Adipose tissue (tissue), 3 donors: Measurements from ENCODE around the gene DLAT. TPM values are rescaled to one million over a fixed set of nuclear protein-coding genes. Genes with fewer than 3 reads are reported as not detected.
"Not testable (repeated sequence)": the region's sequence is repeated elsewhere in the genome, so short reads cannot be mapped to it uniquely, and the experiment has no call there.

Source experiments
- H3K27ac ChIP-seq: one replicate; pipeline ENCODE4 v1.5.1; 2013; ENCODE audit warnings: low read depth, low read length
- WGBS, 3 donors: extraction: QIAGEN DNeasy Blood & Tissue Kit; methylation state at CpG; one replicate each; pipeline ENCODE4 v1.1.7; 2013; 5-methylcytosine and 5-hydroxymethylcytosine counted together
- polyA plus RNA-seq, 3 donors: library from polyadenylated mRNA; stranded (reverse); fragments of 200-250 nt; gene quantifications; one replicate each; pipeline ENCODE4 v1.2.3, GENCODE V29; 2013
- donor health status: healthy with polysubstance abuse.
- donor health status: Bipolar disorder and iron deficiency.
- donor health status: healthy.

The DLAT gene
- polyA plus RNA-seq = 10 to 100 TPM; 12.4 to 67.8 (median 29.4) TPM

- H3K27ac ChIP-seq = no peak within 1 kb of the TSS
- 0% methylated on average over 70 to 71 of the region's 71 CpGs for WGBS, 3 donors
These were observed at the start of gene DLAT for GRCh38 chr11:112024773-112025678. Gene DLAT, plus strand, starts transcription at chr11:112025408. Its CDS starts 65 bp downstream, at chr11:112025473.

DNA sequence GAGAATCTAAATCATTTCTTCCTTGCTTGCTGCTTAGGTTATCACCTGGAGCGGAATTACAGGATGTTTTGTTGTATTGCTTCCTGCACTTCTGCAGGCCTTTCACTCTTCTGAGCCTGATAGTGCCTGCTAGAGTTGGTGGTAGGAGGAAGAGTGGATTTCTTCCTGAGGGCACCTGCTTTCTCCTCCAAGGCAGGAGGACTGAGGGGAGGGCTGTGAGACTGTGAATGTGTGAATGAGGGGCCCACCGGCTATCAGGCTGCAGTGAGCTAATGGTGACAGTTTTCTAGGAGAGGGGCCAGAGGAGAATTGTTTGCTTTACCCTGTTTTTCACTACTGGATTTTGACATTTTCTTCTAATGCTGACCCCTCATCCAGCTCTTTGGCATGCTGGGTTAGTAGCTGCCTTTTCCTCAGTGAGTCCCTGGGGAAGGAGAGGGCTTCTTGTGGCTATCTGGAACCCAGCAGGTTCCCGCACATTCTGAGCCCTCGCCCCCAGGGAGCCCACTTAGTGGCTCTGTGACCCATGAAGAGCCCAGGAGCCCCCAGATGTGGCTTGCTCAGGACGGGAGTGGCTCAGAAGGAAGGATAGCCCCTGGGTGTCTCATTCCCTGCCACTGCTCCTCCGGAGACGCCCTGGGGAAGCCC is 49.0 kb upstream of the DLAT start:
- 69 to 90% (median 72%) methylated on average over 7 of the region's 7 CpGs for WGBS, 3 donors
- no peak overlapping the region for H3K27ac ChIP-seq

DNA sequence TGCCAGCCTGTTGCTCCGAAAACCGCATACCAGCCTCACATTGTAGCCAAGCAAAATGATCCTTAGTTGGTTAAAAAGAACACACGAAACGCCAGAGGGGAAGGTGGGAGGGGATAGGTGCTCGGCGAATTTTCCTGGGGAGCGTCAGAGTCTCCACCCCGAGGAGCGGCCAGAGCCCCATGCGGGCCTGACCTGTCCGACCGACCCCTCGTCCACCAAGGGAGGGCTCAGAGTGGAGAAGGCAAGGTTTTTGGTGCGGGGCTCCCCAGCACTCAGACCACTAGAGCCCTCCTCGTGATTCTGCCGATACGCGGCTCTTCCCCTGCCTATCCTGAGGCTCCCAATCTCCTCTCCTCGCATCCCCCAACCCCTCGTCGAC is 48.5 kb upstream of the DLAT start:
- 25 to 41% (median 41%) methylated on average over 21 of the region's 21 CpGs for WGBS, 3 donors
- no peak overlapping the region for H3K27ac ChIP-seq

- H3K27ac ChIP-seq = peak overlapping the region; percentile 17
- WGBS, 3 donors = 1 to 2% (median 1%) methylated on average over 52 to 65 of the region's 65 CpGs
These were observed 47.8 kb upstream of the DLAT start for GRCh38 chr11:111977146-111978027.

DNA sequence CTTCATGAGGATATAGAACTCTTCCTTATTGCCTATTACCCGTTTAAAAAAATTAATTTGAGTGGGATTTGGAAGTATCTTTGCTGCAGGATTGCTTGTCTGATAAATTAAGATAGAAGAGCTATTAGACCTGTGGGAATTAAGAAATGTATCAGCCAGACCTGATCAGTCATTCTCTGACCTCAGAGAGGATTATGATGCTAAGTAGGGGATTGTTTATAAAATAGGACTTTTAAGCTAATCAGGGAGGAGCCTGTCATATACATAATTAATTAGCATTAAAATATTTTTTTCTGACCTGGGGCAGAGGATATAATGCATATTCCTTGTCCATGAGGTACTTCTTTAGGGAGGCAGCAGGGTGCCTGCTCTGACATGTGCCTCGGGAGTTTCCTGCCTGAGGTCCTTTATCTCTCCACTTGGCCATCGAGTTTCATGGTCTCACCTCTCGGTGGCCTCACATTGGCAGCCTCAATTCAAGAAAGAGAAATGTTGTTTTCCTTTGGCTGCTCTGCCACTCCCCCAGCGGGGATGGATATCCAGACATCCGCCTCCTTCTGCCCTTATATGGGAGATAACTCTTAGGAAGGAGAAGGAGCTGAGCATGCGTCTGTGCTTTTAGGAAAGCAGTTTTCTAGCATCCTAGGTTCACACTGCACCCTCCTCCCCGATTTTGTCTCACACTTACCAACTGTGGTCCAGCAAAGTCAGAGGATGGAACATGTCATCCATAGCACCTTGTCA is 47.0 kb upstream of the DLAT start:
- 22 to 43% (median 29%) methylated on average over 8 of the region's 8 CpGs for WGBS, 3 donors

GRCh38 chr11:111980062-111980461 is 45.1 kb upstream of the DLAT start:
- no peak overlapping the region for H3K27ac ChIP-seq
- 85 to 90% (median 89%) methylated on average over 3 of the region's 3 CpGs for WGBS, 3 donors

More for the DNA sequence above, 47.0 kb upstream of the DLAT start:
- peak overlapping the region; percentile 17 for H3K27ac ChIP-seq

- H3K27ac ChIP-seq = no peak overlapping the region
- 90 to 94% (median 93%) methylated on average over 1 of the region's 1 CpG for WGBS, 3 donors
These were observed 43.9 kb upstream of the DLAT start for GRCh38 chr11:111981270-111981669.

GRCh38 chr11:111982019-111982464 is 43.2 kb upstream of the DLAT start:
- WGBS, 3 donors = 19 to 64% (median 63%) methylated on average over 7 of the region's 7 CpGs
- H3K27ac ChIP-seq = no peak overlapping the region

DNA sequence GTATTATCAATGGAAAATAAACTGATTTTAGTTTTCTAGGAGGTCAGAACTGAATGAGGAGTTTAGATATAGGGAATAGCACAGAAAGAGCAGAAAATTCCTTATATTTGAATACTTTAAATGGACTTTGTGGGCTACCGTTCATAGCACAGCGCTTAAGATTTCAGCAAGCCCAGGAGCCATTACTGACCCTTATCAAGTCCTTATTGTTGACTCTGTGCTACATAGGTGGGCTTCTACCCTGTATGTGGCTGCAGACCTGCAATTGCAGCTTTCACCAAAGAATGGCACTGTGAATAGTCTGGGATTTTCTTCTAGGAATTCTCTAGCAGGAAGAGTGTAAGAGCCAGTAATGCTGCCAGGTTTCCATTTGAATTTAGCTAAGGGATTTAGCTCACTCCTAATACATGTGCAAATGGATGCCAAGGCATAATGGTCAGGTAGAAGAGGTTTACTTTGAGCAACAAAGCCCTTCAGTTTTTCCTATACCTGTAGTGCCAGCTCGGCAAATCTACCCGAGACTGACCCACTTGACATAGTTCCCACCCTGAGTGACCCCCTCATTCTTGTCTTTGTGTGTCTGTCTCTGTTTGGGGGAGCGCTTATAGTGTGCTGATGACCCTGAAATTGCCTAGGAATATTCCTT is 42.5 kb upstream of the DLAT start:
- no peak overlapping the region for H3K27ac ChIP-seq
- 35 to 90% (median 69%) methylated on average over 5 of the region's 5 CpGs for WGBS, 3 donors

GRCh38 chr11:111983187-111983986 is 41.8 kb upstream of the DLAT start:
- WGBS, 3 donors = 14 to 83% (median 81%) methylated on average over 7 of the region's 7 CpGs
- no peak overlapping the region for H3K27ac ChIP-seq

DNA sequence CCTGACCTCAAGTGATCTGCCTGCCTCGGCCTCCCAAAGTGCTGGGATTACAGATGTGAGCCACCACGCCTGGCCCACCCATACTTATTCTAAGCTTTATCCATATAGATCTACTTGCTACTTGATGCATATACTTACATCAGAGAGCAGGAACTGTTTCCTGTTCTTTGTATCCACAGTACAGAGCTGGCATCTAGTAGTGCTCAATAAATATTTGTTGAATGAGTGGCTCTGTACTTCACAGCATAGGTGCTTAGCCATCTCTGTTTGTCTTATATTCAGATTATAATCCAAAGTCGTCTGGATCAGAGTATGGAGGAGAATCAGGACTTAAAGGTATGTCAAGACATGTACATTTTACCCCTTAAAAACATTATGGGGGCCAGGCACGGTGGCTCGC is 38.6 kb upstream of the DLAT start:
- H3K27ac ChIP-seq = no peak overlapping the region
- 86 to 92% (median 88%) methylated on average over 5 of the region's 5 CpGs for WGBS, 3 donors

GRCh38 chr11:111990381-111990780 is 34.8 kb upstream of the DLAT start:
- WGBS, 3 donors = 93 to 98% (median 96%) methylated on average over 6 of the region's 6 CpGs
- H3K27ac ChIP-seq = no peak overlapping the region

DNA sequence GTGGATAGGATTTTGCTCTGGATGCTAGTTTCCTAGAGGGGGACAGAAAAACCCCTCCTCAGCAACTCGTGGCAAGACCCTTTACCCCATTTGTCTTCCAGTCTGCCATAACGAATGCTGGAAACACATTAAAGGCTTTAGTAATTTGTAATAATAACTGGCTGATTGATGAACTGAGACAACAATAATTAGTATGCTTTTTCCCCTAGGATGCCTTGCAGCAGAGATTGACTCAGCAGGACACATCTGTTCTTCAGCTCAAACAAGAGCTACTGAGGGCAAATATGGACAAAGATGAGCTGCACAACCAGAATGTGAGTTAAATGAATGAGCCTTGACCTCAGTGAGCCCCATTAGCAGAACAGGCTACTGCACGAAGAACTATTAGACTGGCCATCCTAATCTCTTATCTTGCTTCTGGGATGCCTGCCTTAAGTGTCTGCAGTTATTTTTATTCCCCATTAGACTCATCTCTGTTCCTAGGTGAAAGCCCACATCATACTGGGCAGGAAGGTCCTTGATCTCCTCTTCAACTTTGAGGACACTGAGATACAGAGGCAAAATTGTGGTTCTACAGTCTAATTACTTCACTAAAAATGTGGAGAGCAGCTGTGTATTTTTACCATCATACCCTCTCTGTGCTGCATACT is 32.9 kb upstream of the DLAT start:
- WGBS, 3 donors = 64 to 73% (median 72%) methylated on average over 3 of the region's 3 CpGs
- no peak overlapping the region for H3K27ac ChIP-seq

DNA sequence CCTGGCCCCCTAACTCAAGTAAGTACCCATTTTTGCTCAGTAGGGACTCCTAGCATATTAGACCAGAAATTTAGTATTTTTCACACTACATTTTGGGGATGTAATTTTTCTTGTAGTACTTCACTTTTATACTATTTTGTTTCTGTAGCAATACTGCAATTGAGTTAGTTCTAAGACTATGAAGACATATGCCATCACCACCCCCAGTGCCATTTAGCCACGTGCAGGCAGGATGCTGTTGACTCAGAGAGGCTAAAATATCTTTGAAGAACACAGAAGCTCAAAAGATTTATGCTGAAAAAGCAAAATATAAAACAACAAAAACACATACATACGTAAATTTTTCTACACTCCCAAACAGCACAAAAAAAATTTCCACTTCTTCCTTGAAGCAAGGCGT is 29.1 kb upstream of the DLAT start:
- WGBS, 3 donors = 91 to 95% (median 92%) methylated on average over 3 of the region's 3 CpGs
- no peak overlapping the region for H3K27ac ChIP-seq

- not testable (repeated sequence) for H3K27ac ChIP-seq
- 44 to 73% (median 52%) methylated on average over 5 of the region's 5 CpGs for WGBS, 3 donors
These were observed 28.5 kb upstream of the DLAT start for GRCh38 chr11:111996669-111997068.

- no peak overlapping the region for H3K27ac ChIP-seq
These were observed 26.1 kb upstream of the DLAT start for GRCh38 chr11:111999111-111999510.
